ENCODE data around the gene MYORG. TPM values are rescaled to one million over a fixed set of nuclear protein-coding genes. Genes with fewer than 3 reads are reported as not detected.

Gene MYORG
- total and polyA plus RNA-seq, 12 donors = 1.1 to 33.8 (median 14.5) TPM

GRCh38 chr9:34378376-34379060 is 1.8 kb upstream of the MYORG start:
- 90 to 100% (median 96%) methylated on average over 3 of the region's 3 CpGs for WGBS, 4 donors
- Histone ChIP-seq H3K36me3 (replicated peaks in 1 of 2) (no peaks in the 10 kb centered on the region), H3K4me3 (no peak overlapping the region), H3K27me3 (no peaks in the 10 kb centered on the region), H3K27ac (no peak overlapping the region), H3K9me3 (replicated peaks in 1 of 3) (no peaks in the 10 kb centered on the region), H3K4me1 (replicated peaks in 1 of 2) (peaks cover 10 to 33% of the 10 kb centered on the region in 2 donors)
- no peak for DNase-seq
- intact Hi-C loops (cut with DNase I) = loop anchor here (2.0 to 5.0 kb wide), 2 partner anchors 41 to 46 kb away; no protein-coding TSS in a partner anchor
- TF ChIP-seq, protein P1, sequence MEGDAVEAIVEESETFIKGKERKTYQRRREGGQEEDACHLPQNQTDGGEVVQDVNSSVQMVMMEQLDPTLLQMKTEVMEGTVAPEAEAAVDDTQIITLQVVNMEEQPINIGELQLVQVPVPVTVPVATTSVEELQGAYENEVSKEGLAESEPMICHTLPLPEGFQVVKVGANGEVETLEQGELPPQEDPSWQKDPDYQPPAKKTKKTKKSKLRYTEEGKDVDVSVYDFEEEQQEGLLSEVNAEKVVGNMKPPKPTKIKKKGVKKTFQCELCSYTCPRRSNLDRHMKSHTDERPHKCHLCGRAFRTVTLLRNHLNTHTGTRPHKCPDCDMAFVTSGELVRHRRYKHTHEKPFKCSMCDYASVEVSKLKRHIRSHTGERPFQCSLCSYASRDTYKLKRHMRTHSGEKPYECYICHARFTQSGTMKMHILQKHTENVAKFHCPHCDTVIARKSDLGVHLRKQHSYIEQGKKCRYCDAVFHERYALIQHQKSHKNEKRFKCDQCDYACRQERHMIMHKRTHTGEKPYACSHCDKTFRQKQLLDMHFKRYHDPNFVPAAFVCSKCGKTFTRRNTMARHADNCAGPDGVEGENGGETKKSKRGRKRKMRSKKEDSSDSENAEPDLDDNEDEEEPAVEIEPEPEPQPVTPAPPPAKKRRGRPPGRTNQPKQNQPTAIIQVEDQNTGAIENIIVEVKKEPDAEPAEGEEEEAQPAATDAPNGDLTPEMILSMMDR (IDR thresholded peaks at IDR 0.05) = no peak
- TF ChIP-seq POLR2A (IDR thresholded peaks at IDR 0.05) = no peak

- H3K4me1 ChIP-seq (replicated peaks in 1 of 2) = peaks cover 10 to 33% of the 10 kb centered on the region in 2 donors
- TF ChIP-seq, protein P1 (IDR thresholded peaks at IDR 0.05) = no peak
- no peak for TF ChIP-seq POLR2A (IDR thresholded peaks at IDR 0.05)
- H3K27ac ChIP-seq = peak overlapping the region; percentile 18 to 80 (median 46)
- WGBS, 4 donors = 3 to 5% (median 4%) methylated on average over 17 to 21 of the region's 21 CpGs
- H3K4me3 ChIP-seq = peak overlapping the region in 3 of 4 donors; percentile 20 to 59 (median 46)
- H3K27me3 ChIP-seq = no peaks in the 10 kb centered on the region
- no peaks in the 10 kb centered on the region for H3K9me3 ChIP-seq (replicated peaks in 1 of 3)
- intact Hi-C loops (cut with DNase I) = loop anchor here in 1 of 2 donors (5.0 kb wide), 1 partner anchor 40 kb away; no protein-coding TSS in a partner anchor
- DNase-seq = peak; percentile 52 to 72 (median 59)
- H3K36me3 ChIP-seq (replicated peaks in 1 of 2) = no peaks in the 10 kb centered on the region
Measured at GRCh38 chr9:34377404-34377746, 677 bp upstream of the MYORG start.

DNA sequence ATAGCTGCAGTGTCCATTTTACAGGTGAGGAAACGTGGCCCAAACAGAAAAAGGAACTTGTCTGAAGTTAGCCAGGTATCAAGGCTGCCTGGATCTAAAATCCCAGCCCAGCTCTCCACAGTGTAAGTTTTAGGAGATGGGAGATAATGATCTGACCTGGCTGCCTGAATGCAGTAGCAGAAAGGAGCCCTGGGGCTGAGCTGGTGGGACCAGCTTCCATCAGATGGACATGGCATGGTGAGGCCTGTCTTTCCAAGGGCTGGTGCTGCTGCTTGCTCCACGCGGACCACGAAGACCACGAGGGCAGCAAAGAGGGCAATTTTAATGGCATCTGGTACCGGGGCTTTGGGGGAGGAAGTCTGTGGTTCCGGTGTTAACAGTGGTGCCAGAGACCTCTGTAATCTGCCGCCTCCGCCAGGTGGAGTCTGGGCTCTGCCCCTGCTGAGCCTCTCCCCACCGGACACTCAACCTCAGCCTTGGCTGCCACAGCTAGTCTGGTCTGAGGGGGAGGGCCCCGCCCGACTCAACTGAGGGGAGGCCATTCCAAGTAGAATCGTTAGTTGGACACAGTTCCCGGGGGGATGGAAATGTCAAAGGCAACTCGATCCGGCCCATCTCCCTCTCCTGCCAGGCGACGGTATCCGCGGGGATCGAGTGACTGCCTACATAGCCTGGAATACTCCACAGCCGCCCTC is 650 bp downstream of the MYORG start:
- no peaks in the 10 kb centered on the region for H3K27me3 ChIP-seq
- no peak for TF ChIP-seq POLR2A (IDR thresholded peaks at IDR 0.05)
- TF ChIP-seq, protein P1 (IDR thresholded peaks at IDR 0.05) = peak in 4 of 6 experiments; percentile 9 to 26 (median 13)
- H3K36me3 ChIP-seq (replicated peaks in 1 of 2) = peaks cover 0 to 11% of the 10 kb centered on the region in 2 donors
- peak overlapping the region in 2 of 4 donors; percentile 46 to 59 for H3K4me3 ChIP-seq
- peak; percentile 59 to 76 (median 63) for DNase-seq
- no peaks in the 10 kb centered on the region for H3K9me3 ChIP-seq (replicated peaks in 1 of 3)
- peaks cover 10 to 29% of the 10 kb centered on the region in 2 donors for H3K4me1 ChIP-seq (replicated peaks in 1 of 2)
- peak overlapping the region in 3 of 5 donors; percentile 42 to 80 (median 67) for H3K27ac ChIP-seq
- intact Hi-C loops (cut with DNase I) = loop anchor here in 1 of 2 donors (5.0 kb wide), 1 partner anchor 39 kb away; no protein-coding TSS in a partner anchor
- WGBS, 4 donors = 12 to 100% (median 19%) methylated on average over 1 to 22 of the region's 22 CpGs

GRCh38 chr9:34374905-34375552 is 1.7 kb downstream of the MYORG start:
- Histone ChIP-seq H3K27ac (peak overlapping the region in 1 of 5 donors; percentile 11), H3K36me3 (replicated peaks in 1 of 2) (peaks cover 0 to 18% of the 10 kb centered on the region in 2 donors), H3K27me3 (no peaks in the 10 kb centered on the region), H3K9me3 (replicated peaks in 1 of 3) (no peaks in the 10 kb centered on the region), H3K4me3 (no peak overlapping the region), H3K4me1 (replicated peaks in 1 of 2) (peaks cover 5 to 19% of the 10 kb centered on the region in 2 donors)
- TF ChIP-seq, protein P1 (IDR thresholded peaks at IDR 0.05) = no peak
- peak in 1 of 2 donors; percentile 33 for TF ChIP-seq POLR2A (IDR thresholded peaks at IDR 0.05)
- WGBS, 4 donors = 21 to 46% (median 42%) methylated on average over 4 to 5 of the region's 5 CpGs
- DNase-seq = peak in 4 of 7 donors; percentile 46 to 73 (median 66)
- intact Hi-C loops (cut with DNase I) = loop anchor here in 1 of 2 donors (5.0 kb wide), 1 partner anchor 38 kb away; no protein-coding TSS in a partner anchor
